SK-N-SH treated with all-trans-retinoic acid at 6 μM for 48 hours (cell line): Measurements from ENCODE around the gene SNRPN.
"Not testable (repeated sequence)": the region's sequence is repeated elsewhere in the genome, so short reads cannot be mapped to it uniquely, and the experiment has no call there.

Source experiments
- ATAC-seq: fragments of 200-7000 bp; cut with Tn5 transposase; 3 replicates; pipeline ENCODE4 v1.9.1; 2020; ENCODE audit warnings: mild to moderate bottlenecking, moderate library complexity
- BACH2 ChIP-seq: fragments of 250-450 bp; sonication (Bioruptor Pico); IDR thresholded peaks from 2 replicates; pipeline ENCODE4 v1.9.0; 2021; ENCODE audit warnings: mild to moderate bottlenecking, borderline replicate concordance
- CSDC2 ChIP-seq: fragments of 250-450 bp; sonication (Bioruptor Pico); IDR thresholded peaks from 2 replicates; pipeline ENCODE4 v1.5.0; 2020; ENCODE audit warnings: mild to moderate bottlenecking, moderate library complexity
- ESRRG ChIP-seq: fragments of 250-450 bp; sonication (Bioruptor Pico); IDR thresholded peaks from 2 replicates; pipeline ENCODE4 v1.6.1; 2021; ENCODE audit warnings: mild to moderate bottlenecking
- GLIS3 ChIP-seq: fragments of 250-450 bp; sonication (Bioruptor Pico); IDR thresholded peaks from 2 replicates; pipeline ENCODE4 v1.5.0; 2020; ENCODE audit warnings: mild to moderate bottlenecking, moderate library complexity
- ISL1 ChIP-seq: fragments of 250-450 bp; sonication (Bioruptor Pico); IDR thresholded peaks from 2 replicates; pipeline ENCODE4 v2.1.2; 2022; ENCODE audit warnings: mild to moderate bottlenecking, moderate library complexity
- OSR1 ChIP-seq: fragments of 250-450 bp; sonication (Bioruptor Pico); IDR thresholded peaks from 2 replicates; pipeline ENCODE4 v1.8.0; 2022; ENCODE audit warnings: moderate library complexity, mild to moderate bottlenecking, inconsistent platforms
- PPARA ChIP-seq: fragments of 250-450 bp; sonication (Bioruptor Pico); IDR thresholded peaks from 2 replicates; pipeline ENCODE4 v1.5.0; 2020; ENCODE audit warnings: mild to moderate bottlenecking, borderline replicate concordance
- RARB ChIP-seq: fragments of 250-450 bp; sonication (Bioruptor Pico); IDR thresholded peaks from 2 replicates; pipeline ENCODE4 v1.8.0; 2021; ENCODE audit warnings: mild to moderate bottlenecking, moderate library complexity
- SNAI2 ChIP-seq: fragments of 250-450 bp; sonication (Bioruptor Pico); IDR thresholded peaks from 2 replicates; pipeline ENCODE4 v1.5.0; 2020; ENCODE audit warnings: mild to moderate bottlenecking, moderate library complexity
- TCF4 ChIP-seq: fragments of 250-450 bp; sonication (Bioruptor Pico); IDR thresholded peaks from 2 replicates; pipeline ENCODE4 v1.8.0; 2021; ENCODE audit warnings: mild to moderate bottlenecking, moderate library complexity, borderline replicate concordance
- TOX ChIP-seq: fragments of 250-450 bp; sonication (Bioruptor Pico); IDR thresholded peaks from 2 replicates; pipeline ENCODE4 v1.8.0; 2021; ENCODE audit warnings: mild to moderate bottlenecking, moderate library complexity, borderline replicate concordance
- ZC3H10 ChIP-seq: fragments of 250-450 bp; sonication (Bioruptor Pico); IDR thresholded peaks from 2 replicates; pipeline ENCODE4 v1.5.1; 2021; ENCODE audit warnings: mild to moderate bottlenecking, moderate library complexity
- ZFP3 ChIP-seq: fragments of 250-450 bp; sonication (Bioruptor Pico); IDR thresholded peaks from 2 replicates; pipeline ENCODE4 v1.5.0; 2020; ENCODE audit warnings: mild to moderate bottlenecking, moderate library complexity
- ZFP30 ChIP-seq: fragments of 450-650 bp; formaldehyde crosslinking; IDR thresholded peaks from 2 replicates; pipeline ENCODE4 v1.5.0; 2022; ENCODE audit warnings: mild to moderate bottlenecking, moderate library complexity
- ZNF565 ChIP-seq: fragments of 450-650 bp; formaldehyde crosslinking; conservative IDR thresholded peaks from 2 replicates; pipeline ENCODE4 v1.5.0; 2020; ENCODE audit warnings: low read depth, mild to moderate bottlenecking, moderate library complexity
- ZNF70 ChIP-seq: fragments of 450-650 bp; formaldehyde crosslinking; IDR thresholded peaks from 2 replicates; pipeline ENCODE4 v1.5.0; 2020; ENCODE audit warnings: mild to moderate bottlenecking, moderate library complexity
- ZNF8 ChIP-seq: fragments of 450-650 bp; formaldehyde crosslinking; IDR thresholded peaks from 2 replicates; pipeline ENCODE4 v1.5.0; 2020; ENCODE audit warnings: mild to moderate bottlenecking, moderate library complexity
- TF ChIP-seq, protein P1 (sequence below): fragments of 250-450 bp; sonication (Bioruptor Pico); IDR thresholded peaks from 2 replicates; pipeline ENCODE4 v1.5.1; 2021; ENCODE audit warnings: mild to moderate bottlenecking, moderate library complexity
- TF ChIP-seq, protein P2 (sequence below): fragments of 250-450 bp; sonication (Bioruptor Pico); IDR thresholded peaks from 2 replicates; pipeline ENCODE4 v1.5.0; 2020; ENCODE audit warnings: mild to moderate bottlenecking, moderate library complexity
- TF ChIP-seq, protein P3 (sequence below): fragments of 250-450 bp; sonication (Bioruptor Pico); IDR thresholded peaks from 2 replicates; pipeline ENCODE4 v1.8.0; 2021; ENCODE audit warnings: low read depth, mild to moderate bottlenecking, moderate library complexity, borderline replicate concordance
- TF ChIP-seq, protein P4 (sequence below): fragments of 250-450 bp; sonication (Bioruptor Pico); IDR thresholded peaks from 2 replicates; pipeline ENCODE4 v1.8.0; 2020; ENCODE audit warnings: mild to moderate bottlenecking, moderate library complexity, borderline replicate concordance

SNRPN gene

DNA sequence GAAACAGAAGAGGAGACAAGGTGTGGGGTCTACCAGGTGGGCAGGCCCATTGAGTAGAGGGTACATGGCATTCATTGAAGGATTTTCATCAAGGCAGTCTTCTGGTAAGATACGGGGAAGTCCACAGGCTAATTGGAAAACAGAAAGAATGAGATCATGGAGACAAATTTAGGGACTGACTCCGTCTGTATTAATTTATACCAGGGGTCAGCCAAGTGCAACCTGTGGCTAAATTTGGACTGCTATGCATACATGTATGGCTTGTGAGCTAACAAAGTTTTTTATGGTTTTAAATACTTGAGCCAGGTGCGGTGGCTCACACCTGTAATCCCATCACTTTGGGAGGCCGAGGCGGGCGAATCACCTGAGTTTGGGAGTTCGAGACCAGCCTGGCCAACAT, 21.1 kb upstream of the SNRPN start:
- TF ChIP-seq OSR1 (CRISPR knock-in tag) (no peak), ZC3H10 (CRISPR knock-in tag) (no peak), RARB (CRISPR knock-in tag) (no peak), ZNF70 (CRISPR knock-in tag) (no peak)
- TF ChIP-seq, protein P1, sequence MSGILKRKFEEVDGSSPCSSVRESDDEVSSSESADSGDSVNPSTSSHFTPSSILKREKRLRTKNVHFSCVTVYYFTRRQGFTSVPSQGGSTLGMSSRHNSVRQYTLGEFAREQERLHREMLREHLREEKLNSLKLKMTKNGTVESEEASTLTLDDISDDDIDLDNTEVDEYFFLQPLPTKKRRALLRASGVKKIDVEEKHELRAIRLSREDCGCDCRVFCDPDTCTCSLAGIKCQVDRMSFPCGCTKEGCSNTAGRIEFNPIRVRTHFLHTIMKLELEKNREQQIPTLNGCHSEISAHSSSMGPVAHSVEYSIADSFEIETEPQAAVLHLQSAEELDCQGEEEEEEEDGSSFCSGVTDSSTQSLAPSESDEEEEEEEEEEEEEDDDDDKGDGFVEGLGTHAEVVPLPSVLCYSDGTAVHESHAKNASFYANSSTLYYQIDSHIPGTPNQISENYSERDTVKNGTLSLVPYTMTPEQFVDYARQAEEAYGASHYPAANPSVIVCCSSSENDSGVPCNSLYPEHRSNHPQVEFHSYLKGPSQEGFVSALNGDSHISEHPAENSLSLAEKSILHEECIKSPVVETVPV (CRISPR knock-in tag) = no peak
- ATAC-seq = no peak

DNA sequence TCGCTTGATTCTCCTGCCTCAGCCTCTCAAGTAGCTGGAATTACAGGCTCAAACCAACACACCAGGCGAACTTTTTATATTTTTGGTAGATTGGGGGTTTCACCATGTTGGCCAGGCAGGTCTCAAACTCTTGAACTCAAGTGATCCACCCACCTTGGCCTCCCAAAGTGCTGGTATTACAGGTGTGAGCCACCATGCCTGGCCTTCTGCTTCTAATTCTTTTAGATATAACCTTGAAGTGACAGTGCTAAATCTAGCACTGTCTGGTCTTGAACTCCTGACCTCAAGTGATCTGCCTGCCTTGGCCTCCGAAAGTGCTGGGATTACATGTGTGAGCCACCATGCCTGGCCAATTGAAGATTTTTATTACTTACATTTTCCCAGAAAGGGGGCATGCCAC, 16.6 kb upstream of the SNRPN start:
- not testable (repeated sequence) for ATAC-seq

DNA sequence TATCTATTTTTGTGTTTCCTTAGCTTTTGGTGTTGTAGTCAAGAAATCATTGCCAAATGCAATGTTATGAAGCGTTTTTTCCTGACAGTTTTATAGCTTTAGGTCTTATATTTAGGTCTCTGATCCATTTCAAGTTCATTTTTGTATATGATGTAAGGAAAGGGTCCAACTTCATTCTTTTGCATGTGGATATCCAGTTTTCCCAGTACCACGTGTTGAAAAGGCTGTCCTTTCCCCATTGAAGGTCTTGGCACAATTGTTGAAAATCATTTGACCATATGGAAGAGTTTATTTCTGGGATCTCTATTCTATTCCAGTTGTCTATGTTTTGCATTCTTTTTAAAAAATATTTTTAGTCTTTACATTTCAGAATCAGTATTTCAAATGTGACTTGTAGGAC, 14.6 kb upstream of the SNRPN start:
- ATAC-seq = no peak
- TF ChIP-seq TCF4 (CRISPR knock-in tag) (no peak), ZFP30 (no peak)

DNA sequence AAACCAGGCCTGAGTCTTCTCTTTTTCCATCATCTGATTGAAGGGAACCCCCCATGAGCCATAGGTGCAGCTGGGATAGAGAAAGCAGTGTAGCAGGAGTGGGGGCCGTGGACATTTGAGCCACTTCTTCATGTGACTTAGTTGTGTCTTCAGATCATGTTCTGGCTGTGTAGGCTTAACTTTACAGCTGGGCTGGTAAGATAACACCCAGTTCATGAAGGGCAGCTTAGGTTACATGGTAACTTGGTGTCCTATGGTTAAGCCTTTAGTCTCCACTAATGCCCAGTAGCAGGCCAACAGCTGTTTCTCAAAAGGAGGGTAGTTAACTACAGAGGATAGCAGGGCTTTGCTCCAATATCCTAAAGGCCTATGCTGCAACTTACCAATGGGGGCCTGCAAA, 11.4 kb upstream of the SNRPN start:
- TF ChIP-seq ZNF70 (CRISPR knock-in tag) (no peak), BACH2 (CRISPR knock-in tag) (no peak), ISL1 (CRISPR knock-in tag) (no peak), SNAI2 (CRISPR knock-in tag) (no peak), TCF4 (CRISPR knock-in tag) (no peak), RARB (CRISPR knock-in tag) (no peak), ZNF565 (CRISPR knock-in tag) (no peak), TOX (CRISPR knock-in tag) (no peak), GLIS3 (CRISPR knock-in tag) (no peak), ZC3H10 (CRISPR knock-in tag) (no peak), OSR1 (CRISPR knock-in tag) (no peak), ZNF8 (CRISPR knock-in tag) (no peak), ZFP30 (no peak), CSDC2 (CRISPR knock-in tag) (no peak)
- TF ChIP-seq, protein P2, sequence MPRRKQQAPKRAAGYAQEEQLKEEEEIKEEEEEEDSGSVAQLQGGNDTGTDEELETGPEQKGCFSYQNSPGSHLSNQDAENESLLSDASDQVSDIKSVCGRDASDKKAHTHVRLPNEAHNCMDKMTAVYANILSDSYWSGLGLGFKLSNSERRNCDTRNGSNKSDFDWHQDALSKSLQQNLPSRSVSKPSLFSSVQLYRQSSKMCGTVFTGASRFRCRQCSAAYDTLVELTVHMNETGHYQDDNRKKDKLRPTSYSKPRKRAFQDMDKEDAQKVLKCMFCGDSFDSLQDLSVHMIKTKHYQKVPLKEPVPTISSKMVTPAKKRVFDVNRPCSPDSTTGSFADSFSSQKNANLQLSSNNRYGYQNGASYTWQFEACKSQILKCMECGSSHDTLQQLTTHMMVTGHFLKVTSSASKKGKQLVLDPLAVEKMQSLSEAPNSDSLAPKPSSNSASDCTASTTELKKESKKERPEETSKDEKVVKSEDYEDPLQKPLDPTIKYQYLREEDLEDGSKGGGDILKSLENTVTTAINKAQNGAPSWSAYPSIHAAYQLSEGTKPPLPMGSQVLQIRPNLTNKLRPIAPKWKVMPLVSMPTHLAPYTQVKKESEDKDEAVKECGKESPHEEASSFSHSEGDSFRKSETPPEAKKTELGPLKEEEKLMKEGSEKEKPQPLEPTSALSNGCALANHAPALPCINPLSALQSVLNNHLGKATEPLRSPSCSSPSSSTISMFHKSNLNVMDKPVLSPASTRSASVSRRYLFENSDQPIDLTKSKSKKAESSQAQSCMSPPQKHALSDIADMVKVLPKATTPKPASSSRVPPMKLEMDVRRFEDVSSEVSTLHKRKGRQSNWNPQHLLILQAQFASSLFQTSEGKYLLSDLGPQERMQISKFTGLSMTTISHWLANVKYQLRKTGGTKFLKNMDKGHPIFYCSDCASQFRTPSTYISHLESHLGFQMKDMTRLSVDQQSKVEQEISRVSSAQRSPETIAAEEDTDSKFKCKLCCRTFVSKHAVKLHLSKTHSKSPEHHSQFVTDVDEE (CRISPR knock-in tag) = no peak
- TF ChIP-seq, protein P3, sequence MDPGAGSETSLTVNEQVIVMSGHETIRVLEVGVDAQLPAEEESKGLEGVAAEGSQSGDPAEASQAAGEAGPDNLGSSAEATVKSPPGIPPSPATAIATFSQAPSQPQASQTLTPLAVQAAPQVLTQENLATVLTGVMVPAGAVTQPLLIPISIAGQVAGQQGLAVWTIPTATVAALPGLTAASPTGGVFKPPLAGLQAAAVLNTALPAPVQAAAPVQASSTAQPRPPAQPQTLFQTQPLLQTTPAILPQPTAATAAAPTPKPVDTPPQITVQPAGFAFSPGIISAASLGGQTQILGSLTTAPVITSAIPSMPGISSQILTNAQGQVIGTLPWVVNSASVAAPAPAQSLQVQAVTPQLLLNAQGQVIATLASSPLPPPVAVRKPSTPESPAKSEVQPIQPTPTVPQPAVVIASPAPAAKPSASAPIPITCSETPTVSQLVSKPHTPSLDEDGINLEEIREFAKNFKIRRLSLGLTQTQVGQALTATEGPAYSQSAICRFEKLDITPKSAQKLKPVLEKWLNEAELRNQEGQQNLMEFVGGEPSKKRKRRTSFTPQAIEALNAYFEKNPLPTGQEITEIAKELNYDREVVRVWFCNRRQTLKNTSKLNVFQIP (CRISPR knock-in tag) = no peak
- TF ChIP-seq, protein P1 (CRISPR knock-in tag) = no peak
- no peak for ATAC-seq

DNA sequence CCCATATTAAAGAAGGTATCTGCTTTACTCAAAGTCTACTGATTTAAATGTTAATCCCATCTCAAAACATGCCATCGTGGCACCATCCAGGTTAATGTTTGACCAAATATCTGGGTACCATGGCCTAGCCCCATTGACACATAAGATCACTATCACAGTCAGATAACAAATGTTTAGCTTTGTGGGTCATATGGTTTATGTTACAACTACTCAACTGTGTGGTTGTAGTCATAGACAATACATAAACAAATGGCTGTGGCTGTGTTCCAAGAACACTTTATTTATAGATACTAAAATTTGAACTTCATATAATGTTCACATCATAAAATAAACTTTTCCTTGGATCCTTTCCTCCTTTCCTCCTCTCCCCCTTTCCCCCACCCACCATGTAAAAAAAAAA, 9.8 kb upstream of the SNRPN start:
- TF ChIP-seq TCF4 (CRISPR knock-in tag) = no peak
- TF ChIP-seq ESRRG (CRISPR knock-in tag) = no peak
- no peak for TF ChIP-seq ZNF70 (CRISPR knock-in tag)
- ATAC-seq = no peak

DNA sequence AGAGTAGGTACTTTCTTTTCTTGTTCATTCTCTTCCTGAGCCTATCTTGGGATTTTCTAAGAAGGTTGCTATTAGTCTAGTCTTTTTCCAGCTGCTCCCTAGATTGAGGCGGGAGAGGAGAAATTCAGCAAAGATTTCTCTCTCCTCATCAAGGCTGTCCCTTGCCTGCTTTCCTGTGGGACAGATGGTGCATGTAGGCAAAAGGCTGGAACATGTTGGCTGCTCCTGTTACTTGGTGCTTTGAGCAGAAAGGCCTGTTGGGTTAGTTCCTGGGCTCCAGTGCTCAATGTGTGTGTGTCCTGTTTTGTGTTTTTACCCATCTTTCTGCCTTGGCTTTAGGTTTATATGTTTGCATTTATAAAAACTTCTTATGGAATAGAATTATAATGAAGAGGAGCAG, 9.1 kb upstream of the SNRPN start:
- no peak for ATAC-seq
- TF ChIP-seq PPARA (no peak), ISL1 (CRISPR knock-in tag) (no peak), ZNF70 (CRISPR knock-in tag) (no peak), CSDC2 (CRISPR knock-in tag) (no peak), SNAI2 (CRISPR knock-in tag) (no peak), ZNF565 (CRISPR knock-in tag) (no peak), ZC3H10 (CRISPR knock-in tag) (no peak), ZFP3 (no peak), RARB (CRISPR knock-in tag) (no peak)
- TF ChIP-seq, protein P3 (CRISPR knock-in tag) = no peak
- TF ChIP-seq, protein P4, sequence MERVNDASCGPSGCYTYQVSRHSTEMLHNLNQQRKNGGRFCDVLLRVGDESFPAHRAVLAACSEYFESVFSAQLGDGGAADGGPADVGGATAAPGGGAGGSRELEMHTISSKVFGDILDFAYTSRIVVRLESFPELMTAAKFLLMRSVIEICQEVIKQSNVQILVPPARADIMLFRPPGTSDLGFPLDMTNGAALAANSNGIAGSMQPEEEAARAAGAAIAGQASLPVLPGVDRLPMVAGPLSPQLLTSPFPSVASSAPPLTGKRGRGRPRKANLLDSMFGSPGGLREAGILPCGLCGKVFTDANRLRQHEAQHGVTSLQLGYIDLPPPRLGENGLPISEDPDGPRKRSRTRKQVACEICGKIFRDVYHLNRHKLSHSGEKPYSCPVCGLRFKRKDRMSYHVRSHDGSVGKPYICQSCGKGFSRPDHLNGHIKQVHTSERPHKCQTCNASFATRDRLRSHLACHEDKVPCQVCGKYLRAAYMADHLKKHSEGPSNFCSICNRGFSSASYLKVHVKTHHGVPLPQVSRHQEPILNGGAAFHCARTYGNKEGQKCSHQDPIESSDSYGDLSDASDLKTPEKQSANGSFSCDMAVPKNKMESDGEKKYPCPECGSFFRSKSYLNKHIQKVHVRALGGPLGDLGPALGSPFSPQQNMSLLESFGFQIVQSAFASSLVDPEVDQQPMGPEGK (CRISPR knock-in tag) = no peak
